ENCODE measurements around the gene GLA.
A peak's percentile ranks its signal among the peaks of the same experiment; 100 is the strongest.

GLA gene

GRCh38 chrX:101359966-101360365, 47.8 kb downstream of the GLA start:
- no peak for DNase-seq (ENCODE audit: low read depth in 4 of 4, low spot score in 1 of 4)

GRCh38 chrX:101357166-101357795, 50.4 kb downstream of the GLA start:
- DNase-seq (ENCODE audit: low read depth in 4 of 4, low spot score in 1 of 4) = no peak

GRCh38 chrX:101349193-101349562, 58.5 kb downstream of the GLA start:
- DNase-seq (ENCODE audit: low read depth in 4 of 4, low spot score in 1 of 4) = no peak

GRCh38 chrX:101348452-101349192, 59.1 kb downstream of the GLA start, which contains the start of gene TIMM8A:
Gene TIMM8A (minus strand): TSS chrX:101348742. CDS start chrX:101348664, 78 bp downstream.
- peak; percentile 40 to 71 (median 58) for DNase-seq (ENCODE audit: low read depth in 4 of 4, low spot score in 1 of 4)

GRCh38 chrX:101347859-101348451, 59.8 kb downstream of the GLA start:
- no peak for DNase-seq (ENCODE audit: low read depth in 4 of 4, low spot score in 1 of 4)

All from stimulated activated CD4-positive, alpha-beta T cell treated with anti-CD3 and anti-CD28 coated beads, Interleukin-1b, Interleukin-23, amount 100 ng/mL, for 24 hours (primary cell).